B cell (primary cell): Measurements from ENCODE around the gene BAHCC1. TPM values are rescaled to one million over a fixed set of nuclear protein-coding genes. Genes with fewer than 3 reads are reported as not detected.

Source experiments
- ATAC-seq: fragments of 200-7000 bp; cut with Tn5 transposase; one replicate; pipeline ENCODE4 v1.10.0; 2021; ENCODE audit warnings: low read depth, mild to moderate bottlenecking, moderate number of reproducible peaks, moderate library complexity
- CTCF ChIA-PET: fragments of 350-600 bp; sonication (Branson Sonifier 250); formaldehyde crosslinking; loops from one replicate; lab custom pipeline; 2021; ENCODE audit warnings: antibody characterized with exemption, inconsistent platforms; lab: Charles Lee
- POLR2A ChIA-PET: fragments of 350-600 bp; sonication (Branson Sonifier 250); formaldehyde crosslinking; loops from one replicate; lab custom pipeline; 2021; ENCODE audit warnings: antibody characterized with exemption; lab: Charles Lee
- DNase-seq: peaks from one replicate; pipeline ENCODE4 v3.0.0; 2013
- H2AFZ ChIP-seq: 2 replicates; pipeline ENCODE4 v1.6.1; 2012; ENCODE audit warnings: mild to moderate bottlenecking, low read depth, low read length; ENCODE audit not compliant: insufficient read depth, poor library complexity, severe bottlenecking
- H3K27ac ChIP-seq, 2 donors: 1 replicate in 1 of 2; 2 replicates in 1 of 2; pipeline ENCODE4 v1.5.1; 2012 to 2013; ENCODE audit warnings: low read length in 2 of 2, mild to moderate bottlenecking in 2 of 2, moderate library complexity in 1 of 2
- H3K27me3 ChIP-seq, 4 experiments: fragments of 200-600 bp in 1 of 4; sonication (generic) in 1 of 4; replicated peaks in 1 of 4; 1 replicate in 2 of 4; 2 replicates in 2 of 4; pipeline versions ENCODE4 v1.6.1 to v1.7.0; 2013 to 2016; ENCODE audit warnings: low read length in 3 of 4, mild to moderate bottlenecking in 2 of 4, mixed read lengths in 1 of 4, moderate library complexity in 1 of 4; ENCODE audit not compliant: insufficient read depth in 4 of 4, control insufficient read depth in 3 of 4; ENCODE audit errors: control extremely low read depth in 1 of 4
- H3K36me3 ChIP-seq, 2 experiments: replicated peaks in 1 of 2; 1 replicate in 1 of 2; 2 replicates in 1 of 2; pipeline versions ENCODE4 v1.6.1 to v1.7.1; 2013; ENCODE audit warnings: low read length in 1 of 2; ENCODE audit not compliant: insufficient read depth in 2 of 2, control insufficient read depth in 1 of 2; ENCODE audit errors: control extremely low read depth in 1 of 2, extremely low read depth in 1 of 2
- H3K4me1 ChIP-seq, 2 donors: fragments of 200-600 bp in 1 of 2; sonication (generic) in 1 of 2; 1 replicate in 1 of 2; 2 replicates in 1 of 2; pipeline versions ENCODE4 v1.5.1 to v1.6.1; 2013 to 2017; ENCODE audit warnings: low read length in 2 of 2; ENCODE audit not compliant: control insufficient read depth in 2 of 2, insufficient read depth in 2 of 2
- H3K4me2 ChIP-seq: replicated peaks from 2 replicates; pipeline ENCODE3; 2012; ENCODE audit warnings: mild to moderate bottlenecking, low read depth, low read length; ENCODE audit not compliant: poor library complexity, severe bottlenecking
- H3K4me3 ChIP-seq, 5 experiments: fragments of 200-600 bp in 1 of 5; sonication (generic) in 1 of 5; 1 replicate in 3 of 5; 2 replicates in 2 of 5; pipeline versions ENCODE4 v1.5.1 to v1.7.0; 2011 to 2016; ENCODE audit warnings: low read length in 4 of 5, mild to moderate bottlenecking in 4 of 5, low read depth in 2 of 5, control low read depth in 1 of 5, moderate library complexity in 1 of 5; ENCODE audit not compliant: insufficient read depth in 1 of 5; ENCODE audit errors: control extremely low read depth in 1 of 5, extremely low read depth in 1 of 5
- H3K79me2 ChIP-seq: fragments of 200-600 bp; sonication (generic); one replicate; pipeline ENCODE4 v1.6.0; 2016; ENCODE audit warnings: low read length; ENCODE audit not compliant: control insufficient read depth, insufficient read depth
- H3K9ac ChIP-seq: fragments of 200-600 bp; sonication (generic); 2 replicates; pipeline ENCODE4 v1.6.1; 2017; ENCODE audit warnings: mild to moderate bottlenecking, low read length, moderate library complexity
- H3K9me3 ChIP-seq, 3 donors: one replicate each; pipeline versions ENCODE4 v1.6.1 to v1.7.1; 2013; ENCODE audit warnings: low read length in 2 of 3; ENCODE audit not compliant: control insufficient read depth in 2 of 3, insufficient read depth in 1 of 3; ENCODE audit errors: control extremely low read depth in 1 of 3
- H4K20me1 ChIP-seq: 2 replicates; pipeline ENCODE4 v1.6.0; 2012; ENCODE audit warnings: mild to moderate bottlenecking, low read length; ENCODE audit not compliant: insufficient read depth, control insufficient read depth, poor library complexity, severe bottlenecking
- H3K27ac Mint-ChIP-seq: one replicate; pipeline ENCODE4 v1.8.0; 2021; ENCODE audit warnings: mixed read lengths
- H3K27me3 Mint-ChIP-seq: one replicate; pipeline ENCODE4 v1.8.0; 2021; ENCODE audit warnings: mixed read lengths
- H3K4me1 Mint-ChIP-seq: one replicate; pipeline ENCODE4 v1.8.0; 2021; ENCODE audit warnings: mixed read lengths
- H3K4me3 Mint-ChIP-seq: one replicate; pipeline ENCODE4 v1.8.0; 2021; ENCODE audit warnings: mixed read lengths
- H3K9me3 Mint-ChIP-seq: one replicate; pipeline ENCODE4 v1.8.0; 2022; ENCODE audit warnings: mixed read lengths; ENCODE audit not compliant: insufficient read depth
- CTCF ChIP-seq: fragments of 200-600 bp; IDR thresholded peaks from one replicate; pipeline ENCODE4 v1.8.0; 2022; ENCODE audit warnings: antibody characterized with exemption, mild to moderate bottlenecking
- EZH2 ChIP-seq: IDR thresholded peaks from 2 replicates; pipeline ENCODE4 v1.6.1; 2012; ENCODE audit warnings: borderline replicate concordance, low read depth, mild to moderate bottlenecking, moderate library complexity, low read length; ENCODE audit not compliant: insufficient read depth, poor library complexity, severe bottlenecking
- WGBS: methylation state at CpG from one replicate; pipeline ENCODE4 v1.1.5; 2013; ENCODE audit warnings: missing lambda C conversion rate; ENCODE audit not compliant: insufficient coverage; 5-methylcytosine and 5-hydroxymethylcytosine counted together
- intact Hi-C: fragments of 100-400 bp; cut with micrococcal nuclease; formaldehyde crosslinking; loops from one replicate; pipeline ENCODE4 v1.10.0; 2022
- polyA plus RNA-seq: library from polyadenylated mRNA; depleted of rRNA; stranded (reverse); fragments of >200 nt; gene quantifications from 2 replicates; pipeline ENCODE4 v1.2.3, GENCODE V29; 2012
- total RNA-seq, 2 donors: library from RNA; stranded (reverse); fragments of 120-200 nt in 1 of 2; gene quantifications; 1 replicate in 1 of 2; 2 replicates in 1 of 2; pipeline versions ENCODE4 v1.2.3 to v1.2.4, GENCODE V29; 2013 to 2022

BAHCC1 gene
- total and polyA plus RNA-seq, 2 donors (not counting 1 experiment from before 2014, with no cell fraction given) = 0.12 to 0.48 TPM

GRCh38 chr17:81385320-81386111 is 9.7 kb upstream of the BAHCC1 start:
- ChIA-PET CTCF (no interaction called here), POLR2A (no interaction called here)
- Histone ChIP-seq H3K36me3 (no peaks in the 10 kb centered on the region), H3K79me2 (no peaks in the 10 kb centered on the region), H3K27me3 (peaks cover 0 to 64% (median 22%) of the 10 kb centered on the region in 4 experiments), H3K4me3 (no peak overlapping the region), H3K4me2 (peak overlapping the region; percentile 97), H3K4me1 (peaks cover 10 to 11% of the 10 kb centered on the region in 2 donors), H3K27ac (no peak overlapping the region), H2AFZ (no peak overlapping the region), H3K9me3 (peaks cover 0 to 10% (median 0%) of the 10 kb centered on the region in 3 donors), H4K20me1 (no peaks in the 10 kb centered on the region), H3K9ac (no peak overlapping the region)
- peaks cover 37% of the 10 kb centered on the region for H3K27me3 Mint-ChIP-seq
- 94% methylated on average over 22 of the region's 24 CpGs for WGBS
- DNase-seq (no peak), ATAC-seq (no peak)
- no peaks in the 10 kb centered on the region for H3K9me3 Mint-ChIP-seq
- H3K4me1 Mint-ChIP-seq = no peaks in the 10 kb centered on the region
- TF ChIP-seq EZH2 (no peak), CTCF (no peak)
- intact Hi-C loops = loop anchor here (5.0 kb wide), 1 partner anchor 88 kb away; the partner anchor contains the start of gene SLC38A10
- H3K4me3 Mint-ChIP-seq = peak overlapping the region; percentile 53
- H3K27ac Mint-ChIP-seq = no peak overlapping the region

DNA sequence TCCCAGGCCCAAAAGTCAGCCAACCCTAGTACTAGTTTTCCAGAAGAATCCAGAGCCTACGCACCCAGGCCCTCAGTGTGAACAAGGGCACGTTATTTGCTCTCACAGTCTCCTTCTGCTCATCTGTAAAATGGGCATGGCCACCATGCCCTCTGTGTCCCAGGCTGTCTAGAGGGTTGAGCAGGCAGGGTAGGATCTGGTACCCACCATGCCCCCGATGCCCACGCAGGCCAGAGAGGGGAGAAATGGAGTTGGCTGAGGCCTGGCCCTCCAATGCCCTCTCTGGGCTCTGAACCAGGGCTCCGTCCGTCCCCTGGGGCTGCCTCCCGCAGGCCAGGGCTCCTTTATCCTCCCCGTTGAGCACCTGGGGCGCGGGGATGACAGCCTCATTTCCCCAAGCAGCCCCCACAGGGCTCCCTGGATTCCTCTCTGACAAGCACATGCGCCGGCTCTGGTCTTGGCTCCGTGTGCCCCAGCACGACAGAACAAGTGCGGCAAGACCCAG is 9.1 kb upstream of the BAHCC1 start:
- peaks cover 0 to 65% (median 25%) of the 10 kb centered on the region in 4 experiments for H3K27me3 ChIP-seq
- H3K4me3 Mint-ChIP-seq = peak overlapping the region; percentile 53
- POLR2A ChIA-PET = no interaction called here
- no peaks in the 10 kb centered on the region for H4K20me1 ChIP-seq
- no peaks in the 10 kb centered on the region for H3K4me1 Mint-ChIP-seq
- H3K36me3 ChIP-seq = no peaks in the 10 kb centered on the region
- H3K4me3 ChIP-seq = peak overlapping the region in 3 of 5 experiments; percentile 57 to 69 (median 64)
- DNase-seq (no peak), ATAC-seq (no peak)
- peak overlapping the region; percentile 97 for H3K4me2 ChIP-seq
- CTCF ChIA-PET = no interaction called here
- peaks cover 0 to 10% (median 0%) of the 10 kb centered on the region in 3 donors for H3K9me3 ChIP-seq
- WGBS = 44% methylated on average over 15 of the region's 15 CpGs
- TF ChIP-seq EZH2 = no peak
- no peak for TF ChIP-seq CTCF
- intact Hi-C loops = loop anchor here (5.0 kb wide), 1 partner anchor 89 kb away; the partner anchor contains the start of gene SLC38A10
- H3K79me2 ChIP-seq = no peaks in the 10 kb centered on the region
- no peak overlapping the region for H3K27ac Mint-ChIP-seq
- H3K9ac ChIP-seq = peak overlapping the region; percentile 78
- peaks cover 40% of the 10 kb centered on the region for H3K27me3 Mint-ChIP-seq
- H3K9me3 Mint-ChIP-seq = no peaks in the 10 kb centered on the region
- peak overlapping the region; percentile 88 for H2AFZ ChIP-seq
- H3K27ac ChIP-seq = no peak overlapping the region
- peaks cover 10 to 11% of the 10 kb centered on the region in 2 donors for H3K4me1 ChIP-seq
